K562 (cell line): ENCODE data around the gene MAGIX. TPM values are rescaled to one million over a fixed set of nuclear protein-coding genes. Genes with fewer than 3 reads are reported as not detected.

Experiments used
- ATAC-seq: fragments of 200-7000 bp; cut with Tn5 transposase; 3 replicates; pipeline ENCODE4 v1.9.1; 2020; ENCODE audit warnings: moderate library complexity
- BruUV-seq: library from RNA; stranded (reverse); fragments of 400-500 nt; replicated peaks from 2 replicates; lab custom pipeline; 2021; lab: Mats Ljungman, UMichigan
- CTCF ChIA-PET: fragments of 300-600 bp; formaldehyde crosslinking; extraction: SDS; loops from one replicate; lab custom pipeline; 2021; ENCODE audit warnings: low intra/inter-chr PET ratio; lab: Yijun Ruan, JAX
- POLR2A ChIA-PET: fragments of 300-600, 350-650 bp; sonication (Branson Sonifier 250); formaldehyde crosslinking; extraction: SDS; loops from one replicate; lab custom pipeline; 2021; ENCODE audit warnings: antibody characterized with exemption, inconsistent platforms; lab: Yijun Ruan, JAX
- DNase-seq, 4 experiments: peaks; one replicate each; pipeline versions ENCODE4 v3.0.0 to v3.0.0-alpha.2; 2011 to 2018; ENCODE audit warnings: low spot score in 3 of 4, mixed read lengths in 3 of 4; ENCODE audit errors: extremely low read depth in 1 of 4
- FAIRE-seq: peaks from 2 replicates; lab custom pipeline; 2011; peaks lifted over from hg19 to GRCh38; lab: Jason Lieb, UNC
- H2AFZ ChIP-seq: 2 replicates; pipeline ENCODE4 v1.6.0; 2011; ENCODE audit warnings: low read depth, low read length, control low read depth, inconsistent platforms
- H3K27ac ChIP-seq: fragments of 200-600 bp; 3 replicates; pipeline ENCODE4 v1.8.0; 2011; ENCODE audit warnings: low read depth, mild to moderate bottlenecking, control low read depth, inconsistent platforms, low read length, moderate library complexity, mixed read lengths; ENCODE audit errors: extremely low read depth
- H3K27me3 ChIP-seq, 2 experiments: fragments of 300-600 bp in 1 of 2; 2 replicates in 1 of 2; 3 replicates in 1 of 2; pipeline versions ENCODE4 v1.6.0 to v1.8.0; 2011; ENCODE audit warnings: inconsistent platforms in 2 of 2, low read length in 2 of 2, mild to moderate bottlenecking in 1 of 2, mixed read lengths in 1 of 2, moderate library complexity in 1 of 2; ENCODE audit not compliant: control insufficient read depth in 2 of 2, insufficient read depth in 2 of 2
- H3K36me3 ChIP-seq: fragments of 300-600 bp; 3 replicates; pipeline ENCODE4 v1.8.0; 2011; ENCODE audit warnings: mild to moderate bottlenecking, low read length, inconsistent platforms; ENCODE audit not compliant: control insufficient read depth, insufficient read depth
- H3K4me1 ChIP-seq, 2 experiments: fragments of 200-600 bp in 1 of 2; replicated peaks in 1 of 2; 2 replicates in 1 of 2; 3 replicates in 1 of 2; pipeline versions ENCODE4 v1.5.1 to v1.8.0; 2011; ENCODE audit warnings: inconsistent platforms in 2 of 2, low read length in 2 of 2, mild to moderate bottlenecking in 1 of 2, mixed read lengths in 1 of 2, moderate library complexity in 1 of 2; ENCODE audit not compliant: control insufficient read depth in 2 of 2, insufficient read depth in 2 of 2
- H3K4me2 ChIP-seq: 2 replicates; pipeline ENCODE4 v1.6.1; 2011; ENCODE audit warnings: low read length, control low read depth, inconsistent platforms, mixed read lengths; ENCODE audit not compliant: insufficient read depth
- H3K4me3 ChIP-seq: fragments of 200-600 bp; sonication (generic), shearing (Covaris generic); 2 replicates; pipeline ENCODE4 v1.5.1; 2016; ENCODE audit warnings: control low read depth, inconsistent platforms
- H3K79me2 ChIP-seq: fragments of 200-600 bp; 3 replicates; pipeline ENCODE4 v1.8.0; 2011; ENCODE audit warnings: low read length, inconsistent platforms; ENCODE audit not compliant: control insufficient read depth, insufficient read depth
- H3K9ac ChIP-seq, 2 experiments: 2 replicates each; pipeline versions ENCODE4 v1.6.0 to v1.6.1; 2011; ENCODE audit warnings: low read depth in 2 of 2, low read length in 2 of 2, control low read depth in 1 of 2, inconsistent platforms in 1 of 2, mild to moderate bottlenecking in 1 of 2, mixed read lengths in 1 of 2; ENCODE audit not compliant: insufficient read depth in 1 of 2
- H3K9me1 ChIP-seq: one replicate; pipeline ENCODE4 v1.6.0; 2011; ENCODE audit warnings: inconsistent platforms, mild to moderate bottlenecking, low read length, moderate library complexity; ENCODE audit not compliant: control insufficient read depth, insufficient read depth
- H3K9me3 ChIP-seq: replicated peaks from 2 replicates; pipeline ENCODE4 v1.5.1; 2011; ENCODE audit warnings: low read depth, low read length, inconsistent platforms; ENCODE audit not compliant: control insufficient read depth, insufficient read depth
- H4K20me1 ChIP-seq: replicated peaks from 2 replicates; pipeline ENCODE4 v1.6.1; 2011; ENCODE audit warnings: low read length, inconsistent platforms, mixed read lengths; ENCODE audit not compliant: control insufficient read depth, insufficient read depth
- ATF7 ChIP-seq: fragments of 450-650 bp; IDR thresholded peaks from 2 replicates; pipeline ENCODE4 v1.7.1; 2014; ENCODE audit warnings: mild to moderate bottlenecking, moderate library complexity
- FOSL1 ChIP-seq: fragments of 200-800 bp; sonication (Bioruptor generic); conservative IDR thresholded peaks from 2 replicates; pipeline ENCODE4 v1.6.1; 2016; ENCODE audit warnings: missing genetic modification characterization, missing compliant biosample characterization
- MCM2 ChIP-seq: fragments of 450-650 bp; IDR thresholded peaks from 2 replicates; pipeline ENCODE4 v1.6.1; 2017; ENCODE audit warnings: low read depth, mild to moderate bottlenecking
- MEF2A ChIP-seq: IDR thresholded peaks from 2 replicates; pipeline ENCODE4 v1.6.1; 2011; ENCODE audit warnings: low read depth, mild to moderate bottlenecking, low read length, moderate library complexity; ENCODE audit not compliant: control insufficient read depth
- NFIC ChIP-seq: fragments of 450-650 bp; IDR thresholded peaks from 2 replicates; pipeline ENCODE4 v1.6.1; 2017; ENCODE audit warnings: mild to moderate bottlenecking, inconsistent platforms
- TFAP4 ChIP-seq: sonication (generic); formaldehyde crosslinking; IDR thresholded peaks from 2 replicates; pipeline ENCODE4 v1.8.0; 2022; ENCODE audit warnings: missing genetic modification reagents, mild to moderate bottlenecking, moderate library complexity, borderline replicate concordance
- UBTF ChIP-seq, 2 experiments: IDR thresholded peaks; 2 replicates each; pipeline ENCODE4 v1.6.1; 2012; ENCODE audit warnings: improper control_type of control experiment in 2 of 2, low read depth in 2 of 2, low read length in 2 of 2, borderline replicate concordance in 1 of 2
- WGBS: fragments of 100-300 bp; shearing (Covaris generic); methylation state at CpG from one replicate; pipeline ENCODE4 v1.1.6; 2016; ENCODE audit warnings: low coverage, mixed read lengths; ENCODE audit not compliant: insufficient coverage; ENCODE audit errors: missing lambda C conversion rate; 5-methylcytosine and 5-hydroxymethylcytosine counted together
- in situ Hi-C: fragments of 300-500 bp; cut with MboI; formaldehyde crosslinking; loops from 4 replicates; pipeline ENCODE4 v1.15.0; 2018; ENCODE audit warnings: inconsistent platforms, mixed read lengths
- intact Hi-C: fragments of 100-400 bp; cut with micrococcal nuclease; formaldehyde crosslinking; loops from 2 replicates; pipeline ENCODE4 v1.14.2; 2022
- polyA plus RNA-seq, 8 experiments: library from polyadenylated mRNA; depleted of rRNA in 4 of 8; stranded (reverse) in 5 of 8; unstranded in 3 of 8; fragments of >200 nt; fragmentation: Nextera tagmentation in 2 of 8; fragmentation: Illumina TruSeq in 1 of 8; extraction: Ambion mirVana in 2 of 8; extraction: Trizol in 1 of 8; gene quantifications; 2 replicates each; pipeline versions ENCODE4 v1.2.1 to v1.2.3, GENCODE V29; 2011 to 2014; ENCODE audit warnings: inconsistent platforms in 1 of 8, missing spikeins in 1 of 8
- total RNA-seq, 7 experiments: library from RNA; depleted of rRNA in 6 of 7; stranded (reverse); fragments of >200 nt in 6 of 7; fragmentation: Illumina TruSeq in 2 of 7; extraction: Trizol in 2 of 7; gene quantifications; 2 replicates each; pipeline versions ENCODE4 v1.2.1 to v1.2.3, GENCODE V29; 2011 to 2021; ENCODE audit warnings: low replicate concordance in 1 of 7

MAGIX gene
- total and polyA plus RNA-seq, 9 of the 15 experiments (the other 6 are each of a cell fraction or from before 2014, with no cell fraction given): 0.08 to 3.5 (median 0.47) TPM

- in situ Hi-C loops: no loop called here
- POLR2A ChIA-PET: interaction anchor here (0.7 to 1.2 kb wide), 3 partner anchors 8 to 11 kb away, joined by 3 to 5 read pairs (median 3); partner anchors contain the start of gene PLP2
- intact Hi-C loops: no loop called here
Observed at GRCh38 chrX:49183701-49184281, 21.2 kb downstream of the MAGIX start.

DNA sequence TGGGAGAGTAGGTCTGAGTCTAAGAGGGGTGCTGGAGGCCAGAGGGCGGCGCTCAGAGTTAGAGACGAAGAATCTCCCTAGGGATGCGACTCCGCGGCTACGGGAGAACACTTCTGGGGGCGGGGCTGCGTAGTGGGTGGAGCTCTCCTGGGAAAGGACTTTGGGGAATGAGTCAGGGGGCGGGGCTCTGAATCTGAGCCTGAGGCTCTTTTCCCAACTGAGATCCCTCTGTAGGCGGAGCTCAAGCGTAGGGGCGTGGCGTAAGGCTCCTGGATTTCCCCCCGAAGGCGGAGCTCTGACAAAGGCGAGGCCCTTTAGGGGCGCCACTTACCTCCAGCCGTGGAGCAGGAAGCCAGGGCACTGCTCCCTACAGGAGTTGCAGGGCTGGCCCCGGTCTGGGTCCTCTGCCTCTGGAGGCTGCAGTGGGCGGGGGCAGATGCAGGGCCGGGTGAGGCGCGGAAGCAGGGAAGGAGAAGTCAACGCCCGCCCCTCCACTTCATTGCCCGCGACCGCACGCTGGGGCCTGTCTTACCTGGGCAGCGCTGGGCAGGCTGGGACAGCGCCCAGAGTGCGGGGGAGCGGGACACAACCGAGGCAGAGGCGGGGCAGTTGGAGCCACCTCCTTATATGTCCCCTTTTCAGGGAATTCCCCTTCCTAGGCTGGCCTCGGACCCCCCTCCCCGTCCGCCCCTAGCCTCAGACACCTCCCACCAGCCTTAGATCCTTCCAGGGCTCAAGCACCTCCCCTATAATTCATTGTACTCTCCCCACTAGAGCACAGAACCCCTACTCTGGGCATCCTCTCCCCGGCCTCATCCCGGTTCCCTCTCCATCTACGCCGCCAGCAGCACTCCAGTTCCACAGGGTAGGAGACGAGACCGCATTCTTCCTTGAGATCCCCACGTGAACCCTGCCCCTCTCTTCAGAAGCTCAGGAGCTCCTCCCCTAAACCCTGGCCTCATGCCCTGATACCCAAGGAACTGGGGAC lies 22.0 kb downstream of the MAGIX start:
- Histone ChIP-seq H2AFZ (no peak overlapping the region), H3K9me1 (no peaks in the 10 kb centered on the region), H3K36me3 (peaks cover 33% of the 10 kb centered on the region; the same call in 2 of the 3 replicates), H4K20me1 (peaks cover 9% of the 10 kb centered on the region), H3K9ac (peak overlapping the region; percentile 93 to 97), H3K27me3 (no peaks in the 10 kb centered on the region), H3K4me1 (peaks cover 30 to 46% of the 10 kb centered on the region in 2 experiments), H3K4me3 (peak overlapping the region; percentile 76), H3K4me2 (peak overlapping the region; percentile 90), H3K27ac (peak overlapping the region; percentile 91), H3K9me3 (no peaks in the 10 kb centered on the region), H3K79me2 (peaks cover 38% of the 10 kb centered on the region)
- peak; percentile 74 to 94 (median 80) for DNase-seq
- ChIA-PET POLR2A (interaction anchor here (0.7 to 1.2 kb wide), 3 partner anchors 8 to 12 kb away, joined by 3 to 5 read pairs (median 3); partner anchors contain the start of gene PLP2), CTCF (no interaction called here)
- intact Hi-C loops: no loop called here
- in situ Hi-C loops: no loop called here
- no TSS peak for BruUV-seq
- 2% methylated on average over 29 of the region's 46 CpGs for WGBS
- ATAC-seq: peak; percentile 79
- peak; percentile 91 for FAIRE-seq
- TF ChIP-seq ATF7 (peak; percentile 36; the same call in 1 of the 2 replicates), FOSL1 (peak; percentile 49; the same call in 1 of the 2 replicates), MCM2 (no peak), TFAP4 (CRISPR knock-in tag) (peak; percentile 33; the same call in 1 of the 2 replicates), UBTF (IDR thresholded peaks at IDR 0.05; ENCODE audit: borderline replicate concordance in 1 of 2, low read depth in 2 of 2, low read length in 2 of 2) (0 out of 4 replicates have a peak, but pooled peaks of 1 of the 2 experiments have one; percentile 40)

More at GRCh38 chrX:49183701-49184281, 21.2 kb downstream of the MAGIX start:
- H3K9me3 ChIP-seq: no peaks in the 10 kb centered on the region
- ATAC-seq: peak; percentile 2; the same call in 2 of the 3 replicates
- WGBS: 88% methylated on average over 13 of the region's 18 CpGs
- H3K4me2 ChIP-seq: peak overlapping the region; percentile 90
- no peak overlapping the region for H3K27ac ChIP-seq
- H4K20me1 ChIP-seq: peaks cover 9% of the 10 kb centered on the region
- no peak overlapping the region for H2AFZ ChIP-seq
- BruUV-seq: no TSS peak
- H3K79me2 ChIP-seq: peaks cover 32% of the 10 kb centered on the region
- peak; percentile 33 for TF ChIP-seq NFIC
- no peak for TF ChIP-seq MEF2A
- no peaks in the 10 kb centered on the region for H3K27me3 ChIP-seq
- H3K9ac ChIP-seq: 0 out of 4 replicates have a peak overlapping the region, but pooled peaks of 1 of the 2 experiments have one; percentile 14
- CTCF ChIA-PET: no interaction called here
- peak overlapping the region; percentile 76; the same call in 1 of the 2 replicates for H3K4me3 ChIP-seq
- peaks cover 26 to 49% of the 10 kb centered on the region in 2 experiments for H3K4me1 ChIP-seq
- no peak for DNase-seq
- no peaks in the 10 kb centered on the region for H3K9me1 ChIP-seq
- FAIRE-seq: no peak
- peaks cover 41% of the 10 kb centered on the region; the same call in 2 of the 3 replicates for H3K36me3 ChIP-seq
